CD4-positive, alpha-beta T cell treated with Interleukin-10 for 1 hour (primary cell): ENCODE results near the gene ATP8A2.

Experiments used
- DNase-seq: peaks from one replicate; pipeline ENCODE4 v3.0.0-alpha.2; 2020

Gene ATP8A2

DNA sequence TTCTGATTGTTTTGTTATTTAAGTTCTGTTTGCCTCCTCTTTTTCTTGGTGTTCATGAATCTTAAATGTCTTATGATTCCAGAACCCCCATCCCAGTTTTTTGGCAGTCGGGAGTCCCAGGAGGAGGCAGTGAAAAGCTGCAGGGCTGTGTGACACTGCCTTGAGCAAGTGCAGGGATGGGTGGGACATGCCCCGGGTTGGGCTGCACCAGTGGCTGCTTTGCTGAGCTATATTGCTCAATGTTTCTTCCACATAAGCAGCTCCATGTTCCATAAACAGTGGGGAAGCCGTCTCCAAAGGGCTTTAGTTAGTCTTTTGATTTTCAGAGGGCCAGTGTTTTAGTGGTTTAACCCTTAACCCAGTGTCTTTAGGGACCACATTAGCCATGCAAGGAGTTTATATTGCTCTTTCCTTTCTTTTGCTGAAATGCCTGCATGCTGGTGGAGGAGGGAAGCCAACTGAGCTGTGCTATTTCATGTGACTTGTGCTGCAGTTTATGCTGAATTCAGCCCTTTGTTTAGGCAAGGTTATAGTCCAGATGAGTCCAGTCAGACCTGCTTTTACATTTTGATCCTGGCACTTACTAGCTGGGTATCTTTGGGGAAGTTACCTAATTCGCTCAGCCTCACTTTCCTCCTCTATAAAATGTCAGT, 13.1 kb downstream of the ATP8A2 start:
- no peak for DNase-seq

GRCh38 chr13:25391932-25392331, 20.2 kb downstream of the ATP8A2 start:
- no peak for DNase-seq

DNA sequence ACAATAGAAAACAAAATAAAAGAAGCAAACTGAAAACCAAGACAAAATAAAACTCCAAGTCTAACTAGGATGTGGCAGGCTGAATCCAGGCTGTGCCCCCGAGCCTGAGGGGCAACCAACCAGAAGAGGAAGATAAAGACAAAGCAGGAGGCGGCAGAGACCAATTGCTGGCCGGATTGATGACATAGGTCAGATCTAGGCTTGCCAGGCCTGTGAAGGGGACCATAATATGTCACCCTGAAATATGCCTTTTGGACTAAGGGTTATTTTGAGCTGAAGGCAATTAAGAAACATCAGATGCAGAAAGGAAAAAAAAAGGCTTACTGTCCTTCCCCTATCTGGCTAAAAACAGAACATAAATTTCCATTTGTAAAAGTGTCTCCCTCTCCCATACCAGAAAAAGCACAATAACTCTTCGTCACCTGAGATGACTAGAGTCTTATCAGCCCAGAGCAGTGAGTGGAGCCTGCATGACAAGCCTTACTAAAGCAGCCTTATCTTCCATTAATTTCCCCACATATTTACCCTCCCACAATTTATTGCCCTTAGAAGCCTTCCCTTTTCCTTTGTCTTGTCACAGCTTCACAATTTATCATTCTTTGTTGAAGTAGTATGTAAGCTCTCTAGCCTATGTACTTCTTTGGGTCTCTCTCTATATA, 22.8 kb downstream of the ATP8A2 start:
- no peak for DNase-seq

- no peak for DNase-seq
Measured at GRCh38 chr13:25397763-25398162, 26.0 kb downstream of the ATP8A2 start.

GRCh38 chr13:25400925-25401324, 29.2 kb downstream of the ATP8A2 start:
- no peak for DNase-seq

DNA sequence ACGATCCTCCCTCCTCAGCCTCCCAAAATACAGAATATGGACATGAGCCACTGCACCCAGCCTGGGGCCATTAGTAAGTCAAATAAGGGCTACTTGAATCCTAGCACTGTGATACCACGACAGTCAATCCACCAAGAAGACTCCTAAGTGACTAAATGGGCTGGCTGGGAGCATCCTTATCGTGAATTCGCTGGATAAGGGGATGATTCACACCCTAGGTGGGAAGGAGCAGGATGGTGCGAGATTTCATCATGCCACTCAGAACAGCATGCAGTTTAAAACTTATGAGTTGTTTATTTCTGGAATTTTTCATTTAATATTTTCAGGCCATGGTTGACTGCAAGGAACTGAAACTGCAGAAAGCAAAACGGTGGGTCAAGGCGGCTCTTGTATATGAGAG, 30.2 kb downstream of the ATP8A2 start:
- DNase-seq = no peak

GRCh38 chr13:25406377-25406776, 34.6 kb downstream of the ATP8A2 start:
- DNase-seq = no peak

DNA sequence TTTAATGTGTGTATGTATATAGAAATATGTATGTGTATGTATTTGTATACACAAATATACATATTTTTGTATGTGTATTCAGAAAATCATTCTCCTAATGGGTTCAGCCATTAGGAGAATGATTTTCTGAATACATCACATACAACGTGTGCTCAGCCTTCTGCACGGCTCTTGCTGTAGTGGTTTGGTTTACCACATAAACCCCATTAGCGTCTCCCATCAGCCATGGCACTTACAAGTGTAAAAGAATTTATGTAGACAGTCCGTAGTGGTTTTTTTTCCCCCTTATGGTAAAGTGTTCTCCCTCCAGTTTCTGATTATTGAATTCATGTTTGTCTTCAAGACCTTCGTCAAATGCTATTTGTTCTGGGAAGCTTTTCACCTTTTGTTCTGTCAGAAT, 38.2 kb downstream of the ATP8A2 start:
- DNase-seq = no peak

DNA sequence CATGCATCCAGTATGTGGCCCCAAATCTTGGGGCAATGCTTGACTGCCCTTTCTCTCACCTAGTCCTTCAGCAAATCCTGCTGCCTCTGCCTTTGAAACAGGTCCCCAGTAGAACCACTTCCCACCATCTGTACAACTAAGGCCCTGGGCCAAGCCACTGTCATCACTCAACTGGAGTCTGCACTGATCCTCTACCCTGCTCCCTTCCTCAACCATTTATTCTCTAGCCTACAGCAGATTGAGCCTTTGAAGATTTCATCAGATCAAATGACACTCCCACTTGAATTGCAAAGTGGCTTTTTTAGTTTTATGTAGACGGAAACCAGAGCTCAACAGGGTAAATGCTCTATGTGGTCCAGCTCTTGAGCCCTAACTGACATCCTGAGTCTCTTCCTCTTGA, 43.5 kb downstream of the ATP8A2 start:
- no peak for DNase-seq

DNA sequence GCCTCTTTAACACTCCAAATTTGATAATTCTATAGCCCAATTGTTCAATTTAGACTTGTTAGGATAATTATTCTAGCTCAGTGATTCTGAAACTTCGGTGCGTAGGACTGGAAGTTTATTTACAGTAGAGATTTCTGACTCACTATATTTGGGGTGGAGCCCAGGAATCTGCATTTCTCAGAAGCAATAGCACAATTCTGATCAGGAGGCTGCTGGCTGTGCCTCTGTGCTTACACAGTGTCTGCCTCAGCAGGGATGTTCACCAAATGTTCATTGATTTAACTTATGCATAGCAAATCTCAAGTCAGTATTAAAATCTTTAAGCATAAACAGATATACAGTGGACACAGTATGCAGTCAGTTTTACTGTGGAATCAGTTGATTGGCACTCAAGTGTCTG, 45.8 kb downstream of the ATP8A2 start:
- DNase-seq = no peak

DNA sequence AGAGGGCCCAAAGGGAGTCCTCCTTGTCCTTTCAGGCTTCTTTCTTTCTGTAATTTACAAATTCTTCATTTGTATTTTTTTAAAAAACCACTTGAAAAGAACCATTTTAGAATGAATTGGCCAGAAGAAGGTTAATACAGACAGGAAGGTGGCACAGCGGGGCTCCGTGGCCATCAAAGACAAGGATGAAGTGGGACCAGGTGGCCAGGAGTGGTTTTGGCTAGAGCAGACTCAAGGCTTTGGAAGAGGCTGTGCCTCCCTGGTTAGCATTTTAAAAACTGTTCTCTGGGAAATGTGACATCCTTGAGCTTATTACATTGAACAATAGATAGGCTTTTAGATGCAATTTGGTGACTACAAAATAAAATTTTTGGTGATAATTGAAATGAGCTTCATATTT, 48.4 kb downstream of the ATP8A2 start:
- DNase-seq = no peak

- DNase-seq = no peak
Measured at GRCh38 chr13:25421612-25422011, 49.8 kb downstream of the ATP8A2 start.

DNA sequence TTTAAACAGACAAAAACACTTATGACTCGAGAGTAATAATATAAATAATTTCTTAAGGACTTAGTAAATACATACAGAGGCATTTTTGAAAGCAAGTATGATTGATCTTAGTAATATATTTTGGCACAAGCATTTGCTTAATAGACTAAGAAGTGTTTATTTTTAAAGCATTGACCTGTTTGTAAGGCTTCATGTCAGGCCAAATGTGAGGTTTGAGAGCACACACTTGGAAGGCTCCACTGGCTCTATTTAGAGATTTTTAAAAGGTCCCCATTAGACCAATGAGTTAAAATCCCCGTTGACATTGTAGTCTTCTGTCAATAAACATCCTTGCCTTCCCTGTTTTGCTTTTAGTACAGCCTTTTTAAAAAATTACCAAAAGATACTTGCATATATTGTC, 50.4 kb downstream of the ATP8A2 start:
- DNase-seq = no peak

DNA sequence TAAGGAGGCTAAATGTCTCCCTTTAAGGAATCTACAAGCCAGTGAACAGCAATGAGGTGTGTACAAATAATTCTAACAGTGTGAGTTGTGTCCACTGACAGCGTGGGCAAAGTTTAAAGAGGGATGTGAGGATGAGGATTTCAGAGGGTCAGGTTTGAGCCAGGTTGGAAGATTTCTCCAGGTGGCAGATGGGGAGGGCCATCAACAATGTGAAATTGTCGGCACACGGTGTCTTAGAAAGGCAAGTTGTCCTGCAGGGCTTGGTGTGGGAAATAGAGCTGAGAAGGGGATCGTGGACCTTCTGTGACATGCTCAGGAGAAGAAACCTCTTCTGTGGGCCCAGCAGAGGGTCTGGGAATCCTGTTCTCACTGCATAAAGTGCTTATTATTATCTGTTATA, 52.1 kb downstream of the ATP8A2 start:
- DNase-seq = no peak

DNA sequence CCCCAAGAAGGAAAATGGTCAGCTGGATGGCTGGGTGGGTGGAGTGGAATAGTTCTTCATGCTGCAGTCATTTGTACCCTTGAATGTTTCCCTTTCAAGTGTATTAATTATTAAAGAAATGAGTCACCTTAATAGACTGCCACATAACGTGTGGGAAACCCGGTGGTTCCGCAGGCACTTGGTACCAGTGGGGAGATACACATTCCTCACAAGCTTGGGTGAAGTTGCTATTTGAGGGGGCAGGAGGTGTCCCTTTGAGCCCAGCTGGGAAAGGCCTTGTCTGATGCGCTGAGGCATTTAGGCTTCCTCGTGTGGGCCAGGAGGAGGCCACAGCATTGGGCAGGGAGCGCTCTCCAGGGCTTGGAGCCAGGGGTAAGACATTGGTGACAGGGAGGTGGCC, 57.7 kb downstream of the ATP8A2 start:
- DNase-seq = no peak

- no peak for DNase-seq
Measured at GRCh38 chr13:25432691-25433090, 60.9 kb downstream of the ATP8A2 start.

GRCh38 chr13:25440061-25440460, 68.3 kb downstream of the ATP8A2 start:
- no peak for DNase-seq

DNA sequence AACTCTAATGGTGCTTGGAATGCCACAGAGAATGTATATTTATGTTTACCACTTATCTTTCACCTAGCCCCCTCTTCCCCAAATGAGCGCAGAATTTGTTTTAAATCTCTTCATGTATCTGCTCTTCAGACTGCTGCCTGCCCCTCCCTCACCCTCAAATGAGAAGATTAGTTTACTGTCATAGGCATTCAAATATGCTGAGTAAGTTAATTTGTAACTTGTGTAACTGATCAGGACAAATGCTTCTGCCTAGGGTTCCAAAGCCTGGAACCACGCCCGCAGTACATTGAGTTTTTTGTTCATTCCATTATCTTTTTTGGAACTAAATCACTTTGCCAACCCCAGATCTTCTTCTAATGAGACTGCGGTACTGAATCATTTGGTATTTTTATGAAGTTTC, 74.5 kb downstream of the ATP8A2 start:
- no peak for DNase-seq

- no peak for DNase-seq
Measured at GRCh38 chr13:25447396-25447795, 75.6 kb downstream of the ATP8A2 start.

- DNase-seq = no peak
Measured at GRCh38 chr13:25453850-25454365, 82.1 kb downstream of the ATP8A2 start.

- DNase-seq = no peak
Measured at GRCh38 chr13:25455146-25455545, 83.4 kb downstream of the ATP8A2 start.

- no peak for DNase-seq
Measured at GRCh38 chr13:25457566-25457965, 85.8 kb downstream of the ATP8A2 start.

GRCh38 chr13:25462301-25463125, 90.7 kb downstream of the ATP8A2 start:
- no peak for DNase-seq

DNA sequence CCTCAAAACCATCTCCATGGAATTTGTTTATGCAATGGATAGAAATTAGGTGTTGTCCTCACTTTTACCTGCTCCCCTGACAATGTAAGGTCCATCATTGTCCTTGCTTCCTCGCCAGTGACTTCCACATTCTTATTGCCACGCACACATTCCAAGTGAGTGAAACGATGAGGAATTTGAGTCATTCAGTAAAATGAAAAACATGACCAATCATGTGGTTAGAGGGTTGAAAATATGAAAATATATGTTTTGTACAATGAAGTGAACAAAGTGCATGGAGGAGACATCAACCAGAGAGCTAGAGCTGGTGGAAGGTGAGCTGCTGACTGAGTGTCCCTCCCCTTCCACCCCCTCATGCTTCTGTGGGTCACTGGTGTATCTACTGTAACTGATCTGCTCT, 91.7 kb downstream of the ATP8A2 start:
- no peak for DNase-seq
